Hematopoietic multipotent progenitor cell treated with erythropoietin and hydrocortisone succinate and interleukin-3 and kit ligand, for 8 days (in vitro differentiated cells): ENCODE data around the gene HHIPL1.

Experiments
- DNase-seq: peaks from one replicate; pipeline ENCODE4 v3.0.0-alpha.2; 2015

HHIPL1 gene

DNA sequence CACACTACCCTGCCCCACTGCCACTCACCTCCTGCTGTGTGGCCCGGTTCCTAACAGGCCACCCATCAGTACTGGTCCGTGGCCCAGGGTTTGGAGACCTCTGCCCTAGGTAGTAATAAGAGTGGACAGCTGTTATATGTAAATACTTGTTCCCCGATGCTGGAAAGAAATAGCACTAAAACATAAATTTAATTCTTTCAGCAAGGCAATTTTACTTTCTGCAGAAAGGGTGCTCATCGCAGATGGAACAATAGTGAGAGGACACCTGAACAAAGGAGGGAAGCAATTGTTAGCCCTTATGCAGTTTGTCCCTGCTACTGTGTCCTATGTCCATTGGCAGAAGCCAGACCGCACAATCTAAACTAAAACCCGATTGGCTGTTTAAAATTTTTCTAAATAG, 33.3 kb downstream of the HHIPL1 start:
- no peak for DNase-seq

DNA sequence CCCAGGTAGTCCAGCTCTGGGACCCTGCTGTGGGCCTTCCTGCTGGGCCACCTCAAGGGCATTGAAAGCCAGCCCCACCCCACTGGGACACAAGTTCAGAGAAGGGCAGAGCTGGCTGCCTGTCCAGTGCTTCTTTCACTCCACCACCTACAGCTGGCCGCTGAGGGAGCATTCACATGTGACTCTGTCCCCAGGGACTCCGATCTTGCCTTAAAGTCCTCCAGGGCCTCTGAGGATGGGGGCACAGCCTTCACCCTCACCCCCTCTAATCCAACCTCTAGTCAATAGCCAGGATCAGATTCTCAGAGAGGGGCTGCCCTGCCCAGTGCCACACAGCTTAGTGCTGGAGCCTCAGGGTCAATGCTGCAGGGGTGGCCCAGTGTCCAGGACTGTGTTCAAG, 34.2 kb downstream of the HHIPL1 start:
- DNase-seq, result no peak

DNA sequence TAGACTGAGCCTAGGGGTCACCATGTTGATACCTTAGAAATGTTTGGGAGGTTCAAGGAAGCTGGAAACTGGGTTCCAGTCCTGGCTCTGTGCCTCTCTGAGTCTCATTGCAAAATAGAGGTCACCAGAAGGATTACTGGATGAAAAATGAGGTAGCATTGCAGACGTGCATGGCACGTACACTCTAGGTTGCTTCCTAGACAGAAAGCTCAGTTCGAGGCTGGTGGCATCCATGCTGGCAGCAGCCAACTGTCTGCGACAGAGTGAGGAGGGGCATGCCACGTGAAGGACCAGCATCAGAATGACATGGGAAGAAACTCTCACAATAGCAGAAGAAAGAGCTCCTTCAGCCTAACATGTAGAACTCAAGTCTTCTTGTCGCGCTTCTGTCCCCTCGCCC, 34.6 kb downstream of the HHIPL1 start:
- no peak for DNase-seq

DNA sequence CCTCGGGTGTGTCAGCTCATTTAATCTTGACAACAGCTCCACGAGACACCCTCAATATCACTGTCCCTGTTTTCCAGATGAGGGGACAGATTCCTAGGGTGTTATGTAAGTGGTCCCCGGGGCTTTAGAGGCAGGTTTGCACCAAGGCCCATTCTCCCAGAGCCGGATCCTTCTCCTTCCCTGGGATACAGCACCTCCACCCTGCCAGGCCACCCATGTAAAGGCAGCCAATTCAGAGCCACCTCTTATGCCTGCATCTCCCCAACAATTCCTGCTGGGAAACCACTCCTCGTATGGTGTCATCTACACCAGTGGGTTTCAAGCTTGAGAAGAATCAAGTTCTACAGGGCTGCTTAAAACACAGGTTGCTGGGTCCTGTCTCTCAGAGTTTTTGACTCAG, 35.1 kb downstream of the HHIPL1 start:
- no peak for DNase-seq

DNA sequence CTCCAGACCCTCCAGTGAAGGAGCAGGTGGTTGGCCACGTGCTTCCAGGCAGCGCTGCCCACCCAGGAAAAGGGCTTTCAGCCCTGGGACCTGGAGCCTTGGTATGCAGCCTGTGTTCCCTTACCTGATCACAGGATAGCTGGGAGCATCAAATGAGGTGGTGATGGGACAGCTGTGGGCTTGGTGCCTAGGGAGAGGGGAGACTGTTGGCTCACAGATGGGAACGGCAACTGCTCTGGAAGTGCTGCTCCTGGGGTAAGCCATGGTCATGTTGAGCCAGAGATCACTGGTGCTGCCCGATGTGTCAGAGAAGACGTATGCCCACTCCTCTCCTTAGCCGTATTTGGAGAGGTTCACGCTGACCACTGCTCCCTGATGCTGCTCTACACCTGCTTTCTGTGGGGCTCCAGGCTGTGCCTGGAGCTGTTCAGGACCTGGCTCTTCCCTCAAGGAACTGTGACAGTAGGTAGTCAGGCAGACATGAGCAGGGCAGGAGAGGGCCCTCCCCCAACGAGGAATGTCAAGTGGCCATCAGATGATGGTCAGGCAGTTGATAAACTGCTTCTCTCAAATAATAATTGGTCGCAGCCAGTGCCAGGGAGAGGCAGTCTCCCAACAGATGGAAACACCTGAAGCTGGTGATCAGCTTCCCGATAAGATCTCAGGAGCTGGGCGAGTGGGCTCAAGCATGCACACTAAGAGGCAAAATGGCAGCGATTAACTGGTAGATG, 36.3 kb downstream of the HHIPL1 start:
- DNase-seq, result no peak

DNA sequence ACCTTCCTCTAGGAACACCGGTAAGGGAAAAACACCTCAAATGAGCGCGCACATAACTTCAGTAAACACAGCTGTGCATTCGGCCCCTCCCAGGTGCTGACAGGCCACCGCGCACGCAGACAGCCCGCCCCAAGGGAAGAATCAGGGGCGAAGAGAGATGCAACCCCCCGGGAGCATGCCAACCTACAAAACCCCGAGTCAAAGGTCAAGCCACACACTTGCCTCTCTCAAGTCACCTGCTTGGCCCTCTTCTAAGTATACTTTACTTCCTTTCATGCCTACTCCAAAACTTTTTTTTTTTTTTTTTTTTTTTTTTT, 36.9 kb downstream of the HHIPL1 start:
- DNase-seq, result no peak

DNA sequence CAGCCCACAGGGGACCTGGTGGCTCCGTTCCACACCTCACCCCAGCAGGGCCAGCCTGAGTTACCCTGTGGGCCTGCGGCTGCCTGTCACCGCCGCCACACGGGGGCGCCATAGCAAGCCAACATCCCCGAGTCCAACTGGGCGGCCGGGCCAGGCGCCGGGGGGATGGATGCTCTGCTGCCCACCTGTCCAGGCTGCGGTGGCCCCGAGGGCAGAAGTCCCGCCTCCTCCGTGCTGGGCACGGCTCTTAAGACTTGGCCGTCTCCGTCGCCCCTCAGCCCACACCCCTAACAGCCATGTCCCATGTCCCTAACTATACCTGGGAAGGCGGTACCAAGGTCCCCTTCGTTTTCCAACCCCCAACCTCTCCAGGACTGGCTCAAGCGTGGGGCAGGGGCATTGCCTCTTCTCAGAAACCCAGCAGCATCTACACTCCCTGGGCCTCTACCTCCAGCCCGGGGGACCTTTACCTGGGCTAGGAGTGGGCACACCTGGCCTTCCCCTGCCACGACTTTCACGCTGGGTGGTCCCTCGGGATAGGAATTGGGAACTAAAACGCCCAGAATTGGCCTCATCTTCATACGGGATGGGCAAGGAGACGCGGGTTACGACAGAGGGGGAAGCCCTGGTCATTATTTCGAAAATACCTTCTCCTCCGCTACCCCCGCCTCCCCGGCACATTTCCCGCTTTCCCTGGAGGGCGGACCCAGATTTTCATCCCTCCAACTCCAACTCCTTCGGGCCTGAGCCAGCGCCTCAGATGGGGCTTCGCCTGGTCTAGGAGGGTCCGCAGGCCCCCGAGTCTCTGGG, 38.1 kb downstream of the HHIPL1 start:
- peak; percentile 77 for DNase-seq

DNA sequence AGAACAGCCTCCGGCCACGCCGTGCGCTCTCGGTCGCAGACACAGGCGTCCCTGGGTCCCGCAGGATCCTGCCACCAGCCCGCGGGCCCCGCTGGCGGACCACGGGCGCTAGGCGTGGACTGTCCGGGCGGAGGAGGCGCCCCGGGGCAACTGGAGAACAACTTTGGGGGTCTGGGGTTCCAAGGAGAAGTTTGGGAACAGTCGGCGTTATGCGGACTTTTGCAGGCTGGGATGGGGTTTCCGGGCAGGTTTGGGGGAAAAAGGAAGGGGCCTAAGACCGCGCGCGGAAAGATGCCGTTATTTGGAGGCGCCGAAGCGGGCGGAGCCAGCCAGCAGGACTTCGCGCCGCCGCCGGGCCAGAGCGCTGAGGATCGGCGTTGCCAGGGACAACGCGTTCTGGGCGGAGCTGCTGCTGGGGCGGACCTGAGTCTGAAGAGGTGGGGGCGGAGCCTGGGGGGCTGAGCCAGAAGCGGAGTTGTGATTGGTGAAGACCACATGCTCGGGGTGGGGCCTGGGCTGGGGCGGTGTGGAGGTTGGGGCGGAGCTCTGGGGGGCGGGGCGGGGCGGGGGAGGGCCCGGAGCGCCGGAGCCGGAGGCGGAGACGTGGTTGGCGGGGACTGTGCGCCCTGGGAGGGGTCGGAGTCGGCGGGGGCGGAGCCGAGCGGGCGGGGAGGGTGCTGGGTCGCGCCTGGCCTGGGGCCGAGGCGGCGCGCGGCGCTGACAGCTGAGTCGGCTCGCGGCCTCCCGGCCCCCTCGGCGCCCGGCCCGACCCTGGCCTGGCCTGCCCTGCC, 38.9 kb downstream of the HHIPL1 start, which contains the start of gene CYP46A1:
Gene CYP46A1, plus strand, starts transcription at position 680 of the 791 bp plus-strand sequence. CDS start 120 bp downstream, outside the sequence.
- DNase-seq, result peak; percentile 97

DNA sequence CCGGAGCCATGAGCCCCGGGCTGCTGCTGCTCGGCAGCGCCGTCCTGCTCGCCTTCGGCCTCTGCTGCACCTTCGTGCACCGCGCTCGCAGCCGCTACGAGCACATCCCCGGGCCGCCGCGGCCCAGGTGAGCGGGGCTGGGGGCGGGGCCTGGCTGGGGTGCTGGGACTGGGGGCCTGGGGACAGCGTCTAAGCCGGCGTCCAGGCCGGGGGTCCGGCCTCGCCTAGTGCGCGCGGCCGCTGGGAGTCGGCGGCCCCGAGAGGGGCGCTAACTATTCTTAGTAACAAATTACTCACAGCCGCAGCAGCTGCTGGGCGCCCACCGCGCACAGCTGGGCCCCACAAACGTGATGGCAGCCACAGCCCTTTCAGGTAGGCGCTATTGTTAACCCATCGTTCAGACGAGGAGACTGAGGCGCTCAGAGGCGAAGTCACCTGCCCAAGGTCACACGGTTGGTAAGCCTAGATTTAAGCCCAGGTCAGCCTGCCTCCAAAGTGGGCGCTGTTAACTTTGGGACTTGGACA, 39.5 kb downstream of the HHIPL1 start:
- no peak for DNase-seq

DNA sequence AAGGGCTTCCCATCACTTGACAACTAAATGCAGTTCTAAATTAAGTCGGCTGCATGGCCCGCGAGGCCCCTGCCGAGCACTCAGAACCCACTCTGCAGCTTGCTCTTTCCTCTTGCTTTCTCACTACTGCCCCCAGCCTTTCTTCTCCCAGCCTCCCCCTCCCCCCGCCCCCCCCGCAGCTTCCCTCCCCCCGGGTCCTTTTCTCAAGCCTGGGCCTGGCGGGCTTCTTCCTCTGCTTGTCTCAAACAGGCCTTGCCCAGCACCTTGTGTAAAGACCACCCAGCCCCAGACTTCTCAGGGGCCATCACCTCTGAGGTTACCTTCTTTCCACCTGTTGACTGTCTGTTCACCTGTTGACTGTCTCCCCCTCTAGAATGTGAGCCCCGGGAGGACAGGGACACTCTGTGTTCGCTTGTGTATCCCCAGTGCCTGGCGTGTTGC, 40.2 kb downstream of the HHIPL1 start:
- no peak for DNase-seq

DNA sequence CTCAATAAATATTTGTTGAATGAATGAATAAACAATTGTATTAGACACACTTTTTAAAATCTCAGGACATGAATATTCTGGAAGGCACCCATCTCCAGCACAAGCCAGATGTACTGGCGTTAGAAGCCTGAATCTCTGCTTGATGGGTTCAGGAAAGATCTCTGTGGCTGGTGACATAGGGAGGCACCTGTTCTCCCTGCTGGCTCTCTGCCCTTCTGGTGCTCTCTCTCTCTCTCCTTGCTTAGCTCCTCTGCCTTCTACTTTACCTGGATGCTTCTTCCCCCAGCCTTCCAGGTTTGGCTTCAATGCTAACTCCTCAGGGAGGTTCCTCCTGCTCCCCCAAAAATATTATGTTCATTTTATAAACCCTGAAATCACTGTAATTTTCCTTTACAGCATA, 40.7 kb downstream of the HHIPL1 start:
- DNase-seq, result no peak

DNA sequence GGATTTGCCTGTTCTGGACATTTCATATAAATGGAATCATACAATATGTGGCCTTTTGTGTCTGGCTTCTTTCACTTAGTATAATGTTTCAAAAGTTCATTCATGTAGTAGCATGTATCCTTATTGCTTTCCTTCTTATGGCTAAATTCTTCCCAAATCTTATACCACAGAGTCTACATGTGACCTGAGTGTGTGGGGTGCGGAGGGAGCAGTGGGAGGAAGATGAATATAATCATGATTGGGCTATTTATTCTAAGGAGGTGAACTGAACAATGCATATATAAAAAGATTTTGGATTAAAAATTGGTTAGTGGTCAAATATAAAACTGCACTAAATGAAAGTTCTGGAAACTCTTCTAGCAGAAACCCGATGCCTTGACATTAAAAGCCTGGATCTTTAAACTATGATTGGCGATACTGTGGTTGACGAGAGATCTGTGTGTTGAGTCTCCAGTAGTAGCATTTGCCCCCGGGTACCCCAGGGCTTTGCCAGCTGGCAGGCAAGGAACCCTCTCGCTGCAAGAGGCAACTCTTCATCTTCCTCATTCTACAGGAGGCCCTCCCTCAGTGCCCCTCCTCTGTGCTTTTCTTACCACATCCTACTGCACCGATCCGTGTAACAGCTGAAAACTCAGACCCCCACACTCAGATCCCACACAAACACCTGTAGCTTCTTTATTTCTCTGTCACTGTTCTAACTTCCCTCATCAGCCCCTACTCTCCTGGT, 41.8 kb downstream of the HHIPL1 start:
- DNase-seq, result no peak

DNA sequence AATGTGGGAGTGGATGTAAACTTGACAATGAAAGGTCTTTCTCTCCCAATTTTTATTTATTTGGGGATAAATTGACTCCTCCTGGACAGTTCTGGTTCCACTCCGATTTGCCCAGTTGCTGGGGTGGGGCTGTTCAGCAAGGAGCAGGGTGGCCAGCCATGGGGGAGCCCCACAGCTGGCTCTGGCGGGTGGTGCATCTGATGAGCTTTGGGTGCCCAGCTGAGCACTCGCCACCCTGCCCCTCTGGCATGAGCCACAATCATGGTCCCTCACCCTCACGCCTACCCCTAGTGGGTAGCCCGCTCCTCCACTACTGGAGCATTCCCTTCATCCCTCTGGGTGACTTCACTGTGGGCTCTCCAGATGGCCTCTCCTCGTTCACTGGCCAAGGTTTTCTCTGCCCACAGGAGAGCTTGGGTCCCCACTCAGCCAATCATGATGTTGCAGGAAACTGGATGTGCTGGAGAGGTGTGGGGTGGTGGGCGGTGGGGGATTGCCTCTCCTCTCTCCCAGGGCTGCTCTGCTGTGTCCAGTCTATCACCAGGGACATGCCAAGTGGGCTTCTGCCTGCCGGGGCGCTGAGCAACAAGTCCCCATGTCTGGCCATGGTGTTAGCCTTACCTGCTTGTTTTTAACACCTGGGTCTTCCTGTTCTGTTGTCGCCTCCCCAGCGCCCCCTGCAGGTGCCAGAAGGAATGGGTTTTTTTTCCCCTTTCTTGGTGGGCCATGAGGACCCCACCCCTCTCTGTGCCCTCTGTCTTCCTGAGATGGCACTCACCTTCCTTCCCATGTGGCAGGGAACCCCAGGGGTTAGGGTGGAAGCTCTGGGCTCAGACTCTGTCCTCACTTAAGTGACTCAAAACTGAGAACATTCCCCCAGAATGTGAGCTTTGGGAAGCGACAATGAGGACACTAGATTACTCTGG, 42.6 kb downstream of the HHIPL1 start:
- DNase-seq, result no peak

DNA sequence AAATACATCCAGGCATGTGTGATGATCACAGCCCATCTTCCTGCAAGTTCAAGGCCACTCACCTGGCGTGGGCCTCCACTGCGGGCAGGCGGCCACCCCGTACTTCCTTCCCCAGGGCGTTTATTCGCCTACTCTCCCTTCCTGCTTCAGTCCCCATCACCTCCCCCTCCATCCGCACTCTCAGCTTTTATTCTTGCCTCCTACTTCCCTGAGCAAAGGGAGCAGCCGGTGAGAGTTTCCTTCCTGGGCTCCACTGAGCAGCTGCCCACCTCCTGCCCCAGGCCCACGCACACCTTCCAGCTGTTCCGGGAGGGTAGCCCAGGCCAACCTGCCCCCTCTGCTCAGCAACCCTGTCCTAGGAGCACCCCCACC, 43.3 kb downstream of the HHIPL1 start:
- no peak for DNase-seq

DNA sequence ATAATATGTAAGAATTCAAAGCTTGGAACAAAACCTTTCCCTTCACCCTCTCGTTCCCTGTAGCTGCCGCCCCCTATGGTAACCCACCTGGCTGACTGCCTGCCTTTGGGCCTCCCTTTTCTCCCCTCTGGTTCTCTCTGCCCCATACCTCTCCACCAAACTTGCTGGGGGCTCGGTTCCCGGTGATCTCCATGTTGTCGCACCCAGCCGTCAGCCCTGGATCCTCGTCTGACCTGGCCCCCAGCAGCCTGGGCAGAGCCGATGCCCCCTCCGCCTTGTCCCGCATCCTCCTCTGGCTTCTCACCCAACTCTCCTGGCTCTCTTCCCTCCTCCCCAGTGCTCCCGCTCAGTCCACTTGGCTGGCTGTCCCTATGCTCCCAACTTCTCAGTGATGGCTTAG, 43.7 kb downstream of the HHIPL1 start:
- DNase-seq, result no peak

DNA sequence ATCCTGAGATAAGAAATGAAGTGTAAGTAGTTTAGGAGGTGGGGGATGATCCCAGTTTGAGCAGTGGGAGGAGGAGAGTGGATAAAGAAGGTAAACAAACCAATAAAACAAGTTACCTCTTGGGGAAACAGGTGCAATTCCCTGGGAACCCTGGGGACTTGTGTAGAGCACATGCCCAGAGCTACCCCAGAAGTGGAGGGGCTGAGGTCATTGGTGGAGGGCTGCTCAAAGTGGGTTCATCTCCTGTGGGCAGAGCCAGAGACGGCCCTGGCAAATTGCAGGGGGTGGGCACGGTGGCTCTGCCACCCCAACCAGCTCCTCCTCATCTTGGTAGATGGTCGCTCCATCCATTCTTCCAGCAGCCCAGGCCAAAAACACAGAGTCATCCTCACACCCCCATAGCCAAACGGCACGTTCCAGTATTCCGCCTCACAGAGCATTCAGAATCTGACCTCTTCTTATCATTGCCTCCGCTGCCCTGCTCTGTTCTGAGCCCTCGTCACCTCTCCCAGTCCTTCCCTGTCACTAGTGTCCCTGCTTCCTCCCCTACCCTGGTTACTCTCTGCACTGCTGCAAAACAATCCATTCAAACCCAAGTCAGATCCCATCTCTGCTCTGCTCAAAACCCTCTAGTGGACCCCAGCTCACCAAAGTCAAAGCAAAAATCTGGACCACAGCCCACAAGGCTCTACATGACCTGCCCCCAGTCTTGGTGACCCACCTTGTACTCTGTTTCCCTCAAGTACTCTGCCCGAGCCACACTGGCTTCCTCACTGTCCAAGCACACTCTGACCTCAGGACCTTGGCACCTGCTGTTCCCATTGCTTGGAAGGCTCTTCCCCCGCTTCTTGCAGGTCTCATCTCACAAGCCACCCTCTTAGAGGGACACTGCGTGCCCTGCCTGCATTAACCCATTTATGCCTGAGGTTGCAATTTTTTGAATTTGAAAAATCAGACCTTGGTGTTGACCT, 44.6 kb downstream of the HHIPL1 start:
- no peak for DNase-seq

DNA sequence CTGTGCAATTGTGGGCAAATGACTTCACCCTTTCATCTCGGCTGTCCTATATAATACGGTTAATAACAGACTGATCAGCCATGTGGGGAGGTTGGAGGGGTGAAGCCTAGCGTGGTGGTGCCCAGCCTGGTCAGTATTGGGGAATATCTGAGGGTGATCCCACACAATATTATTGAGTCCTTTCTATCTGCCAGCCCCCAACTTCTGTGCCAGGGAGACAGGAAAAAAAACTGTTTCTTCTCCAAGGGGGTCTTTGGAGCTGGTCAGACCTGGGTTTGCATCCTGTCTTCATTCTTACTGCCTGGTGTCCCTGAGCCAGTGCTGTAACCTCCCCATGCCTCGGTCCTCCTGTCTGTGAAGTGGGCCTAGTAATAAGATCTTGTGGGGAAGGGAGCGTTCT, 45.7 kb downstream of the HHIPL1 start:
- DNase-seq, result no peak

DNA sequence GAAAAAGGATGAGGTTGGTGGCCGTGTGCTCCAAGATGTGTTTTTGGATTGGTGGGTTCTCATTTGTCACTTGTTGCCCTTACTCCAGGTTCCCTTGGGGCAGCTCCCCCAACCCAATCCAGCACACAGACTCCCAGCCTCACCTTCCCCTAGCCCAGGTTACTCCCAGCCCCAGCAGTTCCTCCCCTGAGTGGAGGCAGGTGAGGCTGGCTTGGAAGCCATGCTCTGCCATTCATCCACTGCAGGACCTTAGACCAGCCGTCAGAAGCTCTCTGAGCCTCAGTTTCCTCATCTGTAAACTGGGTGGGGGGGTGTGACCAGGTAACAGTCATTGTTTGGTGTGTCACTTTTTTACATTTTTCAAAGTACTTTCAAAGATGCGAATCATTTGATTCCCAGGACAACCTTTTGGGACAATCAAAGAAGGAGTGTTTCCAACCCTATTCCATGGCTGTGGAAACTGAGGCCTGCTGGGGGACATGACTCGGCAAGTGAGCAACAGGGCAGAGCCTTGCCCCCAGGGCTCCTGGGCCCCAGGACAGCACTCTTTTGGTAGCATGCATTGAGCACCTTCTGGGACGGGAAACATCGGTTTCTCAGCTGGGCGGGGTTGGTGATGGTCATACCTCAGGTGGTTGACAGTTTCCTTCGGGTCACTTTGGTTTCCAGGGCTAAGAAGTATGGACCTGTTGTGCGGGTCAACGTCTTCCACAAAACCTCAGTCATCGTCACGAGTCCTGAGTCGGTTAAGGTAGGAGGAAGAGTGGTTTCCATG, 46.4 kb downstream of the HHIPL1 start:
- no peak for DNase-seq

DNA sequence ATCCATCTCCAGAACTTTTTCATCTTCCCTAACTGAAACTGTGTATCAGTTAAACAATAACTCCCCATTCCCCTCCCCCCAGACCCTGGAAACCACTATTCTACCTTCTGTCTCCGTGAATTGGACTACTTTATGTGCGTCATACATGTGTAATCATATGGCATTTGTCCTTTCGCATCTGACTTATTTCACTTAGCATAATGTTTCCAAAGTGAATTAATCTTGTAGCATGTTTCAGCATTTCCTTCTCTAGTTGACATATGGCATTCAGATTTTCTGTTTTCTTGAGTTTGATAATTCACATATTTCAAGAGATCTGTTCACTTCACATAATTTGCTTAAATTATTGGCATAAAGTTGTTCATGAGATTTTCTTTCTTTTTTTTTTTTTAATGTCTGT, 49.0 kb downstream of the HHIPL1 start:
- DNase-seq, result no peak

DNA sequence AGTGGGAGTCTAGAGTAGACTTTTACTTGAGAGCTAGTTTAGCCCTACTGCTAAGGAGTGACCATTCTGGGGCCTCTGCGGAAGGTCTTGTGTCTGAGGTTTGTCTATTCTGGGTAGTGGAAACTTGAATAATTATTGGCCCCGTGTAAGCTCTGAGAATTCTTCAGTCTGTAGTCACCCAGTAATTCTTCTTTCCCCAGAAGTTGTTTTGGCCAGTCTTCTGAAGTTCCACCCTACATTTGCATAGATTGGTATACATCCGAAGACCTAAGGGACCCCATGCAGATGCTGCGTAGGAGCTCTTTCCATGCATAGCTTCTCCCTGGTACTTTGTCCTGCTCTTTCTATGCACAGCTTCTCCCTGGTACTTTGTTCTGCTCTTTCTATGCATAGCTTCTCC, 52.0 kb downstream of the HHIPL1 start:
- no peak for DNase-seq
